Measurements from ENCODE around the gene USP15. TPM values are rescaled to one million over a fixed set of nuclear protein-coding genes. Genes with fewer than 3 reads are reported as not detected.
"Not testable (repeated sequence)": the region's sequence is repeated elsewhere in the genome, so short reads cannot be mapped to it uniquely, and the experiment has no call there.

Gene USP15
- total RNA-seq, 2 experiments from 2014 or later = 159 to 160 TPM

DNA sequence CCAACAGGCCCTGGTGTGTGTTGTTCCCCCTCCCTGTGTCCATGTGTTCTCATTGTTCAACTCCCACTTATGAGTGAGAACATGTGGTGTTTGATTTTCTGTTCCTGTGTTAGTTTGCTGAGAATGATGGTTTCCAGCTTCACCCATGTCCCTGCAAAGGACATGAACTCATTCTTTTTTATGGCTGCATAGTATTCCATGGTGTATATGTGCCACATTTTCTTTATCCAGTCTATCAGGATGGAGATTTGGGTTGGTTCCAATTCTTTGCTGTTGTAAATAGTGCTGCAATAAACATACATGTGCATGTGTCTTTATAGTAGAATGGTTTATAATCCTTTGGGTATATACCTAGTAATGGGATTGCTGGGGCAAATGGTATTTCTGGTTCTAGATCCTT, 77.4 kb downstream of the USP15 start:
- H3K4me1 Mint-ChIP-seq (ENCODE audit: low read depth) = peaks cover 29% of the 10 kb centered on the region
- H3K27ac Mint-ChIP-seq; CTCF ChIA-PET; POLR2A ChIA-PET; H3K4me3 Mint-ChIP-seq; DNase-seq; H3K27me3 Mint-ChIP-seq (ENCODE audit: low read depth); ATAC-seq: not testable (repeated sequence)
- peaks cover 12% of the 10 kb centered on the region for H3K9me3 Mint-ChIP-seq (ENCODE audit: insufficient read depth)
- peaks cover 81% of the 10 kb centered on the region for H3K36me3 Mint-ChIP-seq (ENCODE audit: low read depth)

DNA sequence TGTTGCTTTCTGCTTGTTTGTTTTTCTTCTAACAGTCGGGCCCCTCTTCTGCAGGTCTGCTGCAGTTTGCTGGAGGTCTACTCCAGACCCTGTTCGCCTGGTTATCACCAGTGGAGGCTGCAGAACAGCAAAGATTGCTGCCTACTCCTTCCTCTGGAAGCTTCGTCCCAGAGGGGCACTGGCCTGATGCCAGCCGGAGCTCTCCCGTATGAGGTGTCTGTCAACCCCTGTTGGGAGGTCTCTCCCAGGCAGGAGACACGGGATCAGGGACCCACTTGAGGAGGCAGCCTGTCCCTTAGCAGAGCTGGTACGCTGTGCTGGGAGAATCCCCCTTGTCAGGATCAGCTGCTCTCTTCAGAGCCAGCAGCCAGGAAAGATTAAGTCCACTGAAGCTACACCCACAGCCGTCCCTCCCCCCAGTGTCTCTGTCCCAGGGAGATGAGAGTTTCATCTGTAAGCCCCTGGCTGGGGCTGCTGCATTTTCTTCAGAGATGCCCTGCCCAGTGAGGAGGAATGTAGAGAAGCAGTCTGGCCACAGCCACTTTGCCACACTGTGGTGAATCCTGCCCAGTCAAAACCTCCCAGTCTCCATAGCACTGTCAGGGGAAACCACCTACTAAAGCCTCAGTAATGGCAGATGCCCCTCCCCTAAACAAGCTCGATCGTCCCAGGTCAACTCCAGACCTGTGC, 82.6 kb downstream of the USP15 start:
- Mint-ChIP-seq H3K4me1 (ENCODE audit: low read depth) (peaks cover 18% of the 10 kb centered on the region), H3K36me3 (ENCODE audit: low read depth) (peaks cover 84% of the 10 kb centered on the region)
- ATAC-seq; H3K9me3 Mint-ChIP-seq (ENCODE audit: insufficient read depth); POLR2A ChIA-PET; H3K27me3 Mint-ChIP-seq (ENCODE audit: low read depth); CTCF ChIA-PET; H3K4me3 Mint-ChIP-seq; H3K27ac Mint-ChIP-seq; DNase-seq: not testable (repeated sequence)

- H3K27me3 Mint-ChIP-seq (ENCODE audit: low read depth); POLR2A ChIA-PET; H3K27ac Mint-ChIP-seq: not testable (repeated sequence)
Observed at GRCh38 chr12:62343304-62344120, 83.3 kb downstream of the USP15 start.

GRCh38 chr12:62344731-62345556, 84.7 kb downstream of the USP15 start:
- H3K4me1 Mint-ChIP-seq (ENCODE audit: low read depth) = peaks cover 14% of the 10 kb centered on the region
- peaks cover 67% of the 10 kb centered on the region for H3K36me3 Mint-ChIP-seq (ENCODE audit: low read depth)
- POLR2A ChIA-PET; H3K27me3 Mint-ChIP-seq (ENCODE audit: low read depth); CTCF ChIA-PET; H3K9me3 Mint-ChIP-seq (ENCODE audit: insufficient read depth); DNase-seq; H3K4me3 Mint-ChIP-seq; ATAC-seq: not testable (repeated sequence)
- H3K27ac Mint-ChIP-seq = peak overlapping the region; percentile 37

More at GRCh38 chr12:62343304-62344120, 83.3 kb downstream of the USP15 start:
- H3K9me3 Mint-ChIP-seq (ENCODE audit: insufficient read depth); DNase-seq; CTCF ChIA-PET; ATAC-seq; H3K4me3 Mint-ChIP-seq: not testable (repeated sequence)
- Mint-ChIP-seq H3K4me1 (ENCODE audit: low read depth) (peaks cover 14% of the 10 kb centered on the region), H3K36me3 (ENCODE audit: low read depth) (peaks cover 76% of the 10 kb centered on the region)

GRCh38 chr12:62345667-62346066, 85.5 kb downstream of the USP15 start:
- no peaks in the 10 kb centered on the region for H3K9me3 Mint-ChIP-seq (ENCODE audit: insufficient read depth)
- H3K4me1 Mint-ChIP-seq (ENCODE audit: low read depth) = peaks cover 10% of the 10 kb centered on the region
- no peak overlapping the region for H3K27ac Mint-ChIP-seq
- CTCF ChIA-PET = no interaction called here
- POLR2A ChIA-PET = no interaction called here
- ATAC-seq (no peak), DNase-seq (no peak)
- H3K36me3 Mint-ChIP-seq (ENCODE audit: low read depth) = peaks cover 64% of the 10 kb centered on the region
- no peaks in the 10 kb centered on the region for H3K27me3 Mint-ChIP-seq (ENCODE audit: low read depth)
- no peak overlapping the region for H3K4me3 Mint-ChIP-seq

DNA sequence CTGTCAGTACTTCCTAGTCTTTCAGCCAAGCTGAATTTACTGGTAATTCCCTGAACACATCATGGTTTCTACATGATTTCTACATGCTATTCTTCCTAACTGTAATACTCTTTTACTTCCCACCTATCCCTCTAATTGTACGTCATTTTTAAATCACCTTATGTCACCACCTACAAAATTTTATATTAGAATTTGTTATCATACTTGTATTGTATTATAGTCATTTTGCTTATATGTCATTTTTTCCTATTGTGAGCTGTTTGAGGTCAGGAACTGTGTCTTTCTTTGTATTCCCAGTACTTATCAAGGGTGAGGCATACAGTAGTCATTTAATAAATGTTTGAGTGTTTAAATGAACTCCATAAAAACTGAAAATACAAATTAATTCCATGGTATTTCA, 86.6 kb downstream of the USP15 start:
- no peaks in the 10 kb centered on the region for H3K9me3 Mint-ChIP-seq (ENCODE audit: insufficient read depth)
- H3K4me3 Mint-ChIP-seq = no peak overlapping the region
- ChIA-PET POLR2A (no interaction called here), CTCF (no interaction called here)
- H3K36me3 Mint-ChIP-seq (ENCODE audit: low read depth) = peaks cover 57% of the 10 kb centered on the region
- DNase-seq (no peak), ATAC-seq (no peak)
- H3K27ac Mint-ChIP-seq = no peak overlapping the region
- peaks cover 9% of the 10 kb centered on the region for H3K4me1 Mint-ChIP-seq (ENCODE audit: low read depth)
- no peaks in the 10 kb centered on the region for H3K27me3 Mint-ChIP-seq (ENCODE audit: low read depth)

DNA sequence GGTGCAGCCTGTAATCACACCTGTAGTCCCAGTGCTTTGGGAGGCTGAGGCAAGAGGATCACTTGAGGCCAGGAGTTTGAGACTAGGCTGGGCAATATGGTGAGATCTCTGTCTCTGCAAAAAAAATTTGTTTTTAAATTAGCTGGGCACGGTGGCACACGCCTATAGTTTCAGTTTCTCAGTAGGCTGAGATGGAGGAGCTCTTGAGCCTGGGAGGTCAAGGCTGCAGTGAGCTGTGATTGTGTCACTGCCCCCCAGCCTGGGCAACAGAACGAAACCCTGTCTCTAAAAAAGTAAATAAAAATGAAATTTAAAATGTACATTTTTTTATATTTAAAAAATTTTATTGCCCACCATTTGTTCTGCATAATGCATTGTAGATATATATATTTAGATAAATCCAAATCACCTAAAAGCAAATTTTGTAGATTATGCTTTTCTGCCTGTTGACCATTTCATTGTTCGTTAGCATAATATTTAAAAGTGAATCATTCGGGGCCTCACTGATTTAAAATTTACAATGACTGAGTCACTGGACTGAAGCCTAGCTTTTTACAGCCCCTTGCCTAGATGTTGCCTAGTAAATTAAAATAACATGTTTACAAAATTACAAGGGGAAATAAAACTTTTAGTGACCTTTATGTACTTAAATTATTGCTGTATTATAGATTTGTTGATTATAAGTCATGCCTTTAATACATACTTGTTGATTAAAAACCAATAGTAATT, 87.9 kb downstream of the USP15 start:
- H3K27ac Mint-ChIP-seq = no peak overlapping the region
- ATAC-seq (no peak), DNase-seq (no peak)
- CTCF ChIA-PET = no interaction called here
- POLR2A ChIA-PET = no interaction called here
- no peaks in the 10 kb centered on the region for H3K27me3 Mint-ChIP-seq (ENCODE audit: low read depth)
- H3K4me1 Mint-ChIP-seq (ENCODE audit: low read depth) = peaks cover 9% of the 10 kb centered on the region
- H3K36me3 Mint-ChIP-seq (ENCODE audit: low read depth) = peaks cover 46% of the 10 kb centered on the region
- no peak overlapping the region for H3K4me3 Mint-ChIP-seq
- no peaks in the 10 kb centered on the region for H3K9me3 Mint-ChIP-seq (ENCODE audit: insufficient read depth)

GRCh38 chr12:62350554-62350953, 90.3 kb downstream of the USP15 start:
- DNase-seq (no peak), ATAC-seq (no peak)
- Mint-ChIP-seq H3K9me3 (ENCODE audit: insufficient read depth) (no peaks in the 10 kb centered on the region), H3K27me3 (ENCODE audit: low read depth) (no peaks in the 10 kb centered on the region), H3K4me1 (ENCODE audit: low read depth) (peaks cover 12% of the 10 kb centered on the region), H3K4me3 (no peak overlapping the region), H3K36me3 (ENCODE audit: low read depth) (peaks cover 33% of the 10 kb centered on the region), H3K27ac (no peak overlapping the region)
- POLR2A ChIA-PET = interaction anchor here (1.4 kb wide), 1 partner anchor 91 kb away, joined by 3 read pairs; the partner anchor contains the start of gene USP15
- CTCF ChIA-PET = no interaction called here

DNA sequence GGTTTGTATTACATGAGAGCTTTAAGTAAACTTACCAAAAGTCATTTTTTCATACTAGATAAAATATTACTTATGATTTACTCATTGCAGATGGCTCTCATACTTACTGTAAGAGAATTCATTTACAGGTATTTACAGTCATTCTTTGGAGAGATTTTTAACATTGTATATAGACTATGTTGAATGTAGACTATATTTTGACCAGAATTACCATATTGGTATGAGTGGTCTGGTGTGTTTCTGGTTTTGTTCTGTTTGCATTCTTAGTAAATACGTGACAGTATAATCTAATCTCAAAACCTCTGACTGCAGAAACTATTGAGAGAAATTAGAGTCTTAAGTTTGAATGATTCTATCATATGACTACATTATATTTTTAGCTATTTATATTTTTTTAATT, 91.1 kb downstream of the USP15 start:
- CTCF ChIA-PET = no interaction called here
- no peak for DNase-seq

DNA sequence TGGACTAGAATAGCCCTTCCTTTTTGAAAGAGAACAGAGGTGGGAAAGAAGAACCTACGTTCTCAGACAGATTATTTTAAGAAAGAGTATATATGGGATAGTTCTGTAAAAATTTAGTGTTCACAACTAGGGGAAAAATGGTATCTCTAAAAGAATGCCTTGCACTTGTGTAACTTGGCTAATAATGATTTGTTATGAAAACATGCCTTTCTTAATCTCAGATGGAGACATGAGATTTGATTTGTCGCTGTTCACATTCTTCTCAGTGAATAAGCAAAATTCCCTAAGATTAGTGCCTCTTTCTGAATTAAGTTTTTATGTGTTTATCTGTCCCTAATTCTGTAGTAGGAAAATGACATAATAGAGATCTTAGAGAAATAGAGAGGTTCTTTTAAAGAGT, 100.8 kb downstream of the USP15 start:
- DNase-seq (no peak), ATAC-seq (no peak)
- Mint-ChIP-seq H3K36me3 (ENCODE audit: low read depth) (peaks cover 65% of the 10 kb centered on the region), H3K27ac (no peak overlapping the region), H3K9me3 (ENCODE audit: insufficient read depth) (peaks cover 8% of the 10 kb centered on the region), H3K27me3 (ENCODE audit: low read depth) (no peaks in the 10 kb centered on the region), H3K4me3 (no peak overlapping the region), H3K4me1 (ENCODE audit: low read depth) (peaks cover 4% of the 10 kb centered on the region)
- POLR2A ChIA-PET = no interaction called here
- CTCF ChIA-PET = no interaction called here

More for the DNA sequence above, 91.1 kb downstream of the USP15 start:
- Mint-ChIP-seq H3K27me3 (ENCODE audit: low read depth) (no peaks in the 10 kb centered on the region), H3K4me1 (ENCODE audit: low read depth) (peaks cover 12% of the 10 kb centered on the region), H3K36me3 (ENCODE audit: low read depth) (peaks cover 35% of the 10 kb centered on the region), H3K4me3 (no peak overlapping the region), H3K27ac (no peak overlapping the region), H3K9me3 (ENCODE audit: insufficient read depth) (no peaks in the 10 kb centered on the region)
- no peak for ATAC-seq
- POLR2A ChIA-PET = interaction anchor here (0.6 kb wide), 1 partner anchor 116 kb away, joined by 3 read pairs; the partner anchor contains the start of gene MON2

DNA sequence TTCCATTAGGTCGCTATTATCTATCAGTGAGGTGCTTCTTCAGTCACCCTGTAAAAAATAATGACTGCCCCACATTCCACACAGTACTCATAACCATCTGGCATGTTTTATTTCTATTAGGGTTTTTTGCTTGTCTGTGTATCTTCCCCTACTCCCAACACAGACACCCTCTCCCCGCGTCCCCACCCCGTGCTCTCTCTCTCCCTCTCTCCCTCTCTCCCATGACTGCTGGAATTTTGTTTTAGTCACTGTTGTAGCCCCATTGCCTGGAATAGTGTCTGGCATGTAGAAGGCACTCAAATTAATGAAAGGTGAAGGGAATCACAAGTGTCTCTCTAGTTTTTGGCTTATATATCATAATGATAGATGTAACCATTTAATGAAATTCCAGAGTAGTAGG, 103.3 kb downstream of the USP15 start:
- CTCF ChIA-PET = no interaction called here
- peaks cover 13% of the 10 kb centered on the region for H3K4me1 Mint-ChIP-seq (ENCODE audit: low read depth)
- H3K27me3 Mint-ChIP-seq (ENCODE audit: low read depth) = no peaks in the 10 kb centered on the region

More for the DNA sequence above, 103.3 kb downstream of the USP15 start:
- ATAC-seq (no peak), DNase-seq (no peak)
- no peak overlapping the region for H3K4me3 Mint-ChIP-seq
- POLR2A ChIA-PET = no interaction called here
- H3K9me3 Mint-ChIP-seq (ENCODE audit: insufficient read depth) = peaks cover 8% of the 10 kb centered on the region
- peaks cover 77% of the 10 kb centered on the region for H3K36me3 Mint-ChIP-seq (ENCODE audit: low read depth)
- no peak overlapping the region for H3K27ac Mint-ChIP-seq
